NT2/D1 (cell line): Measurements from ENCODE around the gene GBX1.

Source experiments
- DNase-seq: peaks from one replicate; pipeline ENCODE4 v3.0.0-alpha.2; 2011; ENCODE audit warnings: low read depth, low spot score
- H3K27me3 ChIP-seq: 2 replicates; pipeline ENCODE4 v1.6.0; 2011; ENCODE audit warnings: mild to moderate bottlenecking; ENCODE audit not compliant: insufficient read length, insufficient read depth
- H3K36me3 ChIP-seq: 2 replicates; pipeline ENCODE4 v1.6.1; 2011; ENCODE audit warnings: mild to moderate bottlenecking, low read length, mixed read lengths; ENCODE audit not compliant: insufficient read depth, insufficient read length
- H3K4me1 ChIP-seq: 2 replicates; pipeline ENCODE4 v1.5.1; 2011; ENCODE audit not compliant: insufficient read depth, insufficient read length
- H3K4me3 ChIP-seq: 2 replicates; pipeline ENCODE4 v1.5.1; 2011; ENCODE audit warnings: low read depth; ENCODE audit not compliant: insufficient read length
- H3K9ac ChIP-seq: 2 replicates; pipeline ENCODE4 v1.6.0; 2011; ENCODE audit warnings: low read depth; ENCODE audit not compliant: insufficient read length
- H3K9me3 ChIP-seq: 2 replicates; pipeline ENCODE4 v1.5.1; 2011; ENCODE audit warnings: mild to moderate bottlenecking, low read length; ENCODE audit not compliant: insufficient read depth
- SUZ12 ChIP-seq: IDR thresholded peaks from 2 replicates; pipeline ENCODE4 v1.6.1; 2011; ENCODE audit not compliant: insufficient read length, insufficient read depth; ENCODE audit errors: extremely low read depth
- YY1 ChIP-seq: IDR thresholded peaks from 2 replicates; pipeline ENCODE4 v1.6.1; 2011; ENCODE audit not compliant: insufficient read length, insufficient read depth
- ZNF274 ChIP-seq: IDR thresholded peaks from 2 replicates; pipeline ENCODE4 v1.6.1; 2011; ENCODE audit warnings: mild to moderate bottlenecking, low read depth, low read length

Gene GBX1

GRCh38 chr7:151103973-151104372, 63.5 kb downstream of the GBX1 start:
- Histone ChIP-seq H3K27me3 (no peaks in the 10 kb centered on the region), H3K36me3 (peaks cover 15% of the 10 kb centered on the region), H3K4me3 (no peak overlapping the region), H3K4me1 (peaks cover 1% of the 10 kb centered on the region), H3K9me3 (no peaks in the 10 kb centered on the region), H3K9ac (no peak overlapping the region)
- no peak for DNase-seq
- no peak for TF ChIP-seq ZNF274
- no peak for TF ChIP-seq YY1
- TF ChIP-seq SUZ12: no peak

GRCh38 chr7:151102991-151103390, 64.5 kb downstream of the GBX1 start:
- no peak for DNase-seq
- TF ChIP-seq YY1: no peak
- no peak for TF ChIP-seq SUZ12
- TF ChIP-seq ZNF274: no peak
- Histone ChIP-seq H3K9me3 (no peaks in the 10 kb centered on the region), H3K4me3 (no peak overlapping the region), H3K9ac (no peak overlapping the region), H3K27me3 (no peaks in the 10 kb centered on the region), H3K36me3 (peaks cover 15% of the 10 kb centered on the region), H3K4me1 (peaks cover 1% of the 10 kb centered on the region)

GRCh38 chr7:151101621-151102396, 65.7 kb downstream of the GBX1 start:
- Histone ChIP-seq H3K27me3 (no peaks in the 10 kb centered on the region), H3K9me3 (no peaks in the 10 kb centered on the region), H3K4me1 (peaks cover 1% of the 10 kb centered on the region), H3K36me3 (peaks cover 15% of the 10 kb centered on the region), H3K4me3 (no peak overlapping the region), H3K9ac (no peak overlapping the region)
- TF ChIP-seq ZNF274 (no peak), YY1 (no peak), SUZ12 (no peak)
- no peak for DNase-seq

- H3K9ac ChIP-seq: peak overlapping the region; percentile 2
- TF ChIP-seq YY1: no peak
- no peak for TF ChIP-seq SUZ12
- TF ChIP-seq ZNF274: no peak
- peaks cover 15% of the 10 kb centered on the region for H3K36me3 ChIP-seq
- peaks cover 1% of the 10 kb centered on the region for H3K4me1 ChIP-seq
- no peaks in the 10 kb centered on the region for H3K9me3 ChIP-seq
- H3K4me3 ChIP-seq: no peak overlapping the region
- no peaks in the 10 kb centered on the region for H3K27me3 ChIP-seq
- no peak for DNase-seq
These were observed 66.6 kb downstream of the GBX1 start for GRCh38 chr7:151100921-151101320.

GRCh38 chr7:151099486-151100211, 67.8 kb downstream of the GBX1 start:
- no peak for TF ChIP-seq SUZ12
- no peak for TF ChIP-seq YY1
- no peak for TF ChIP-seq ZNF274
- no peak for DNase-seq
- Histone ChIP-seq H3K4me1 (peaks cover 1% of the 10 kb centered on the region), H3K36me3 (peaks cover 12% of the 10 kb centered on the region), H3K27me3 (no peaks in the 10 kb centered on the region), H3K4me3 (no peak overlapping the region), H3K9ac (no peak overlapping the region), H3K9me3 (no peaks in the 10 kb centered on the region)
